ENCODE results near the gene TIGIT.

TIGIT gene

GRCh38 chr3:114356066-114356465, 62.2 kb downstream of the TIGIT start:
- DNase-seq: no peak

DNA sequence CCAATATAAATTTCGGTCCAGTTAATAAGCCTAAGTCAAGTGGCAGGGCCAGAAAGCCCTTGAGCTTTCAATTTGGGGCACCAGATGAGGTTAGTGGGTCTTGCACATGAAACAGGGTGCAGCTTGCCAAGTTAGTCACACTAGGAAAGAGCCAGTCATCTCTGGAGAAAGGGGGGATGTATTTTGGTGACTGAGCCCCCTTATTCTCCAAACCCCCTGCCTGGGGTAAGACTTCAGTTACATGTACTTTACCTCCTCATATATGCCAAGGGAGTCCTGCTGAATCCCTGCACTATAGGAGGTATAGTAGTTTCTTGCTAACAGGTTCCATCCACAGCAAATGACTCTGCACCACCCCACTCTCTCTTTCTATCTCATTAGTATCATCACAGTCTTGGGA, 62.7 kb downstream of the TIGIT start:
- no peak for DNase-seq
